ENCODE measurements around the gene GCSAM. TPM values are rescaled to one million over a fixed set of nuclear protein-coding genes. Genes with fewer than 3 reads are reported as not detected.

The GCSAM gene
- total RNA-seq, 1 donor from 2014 or later = 0.67 TPM

DNA sequence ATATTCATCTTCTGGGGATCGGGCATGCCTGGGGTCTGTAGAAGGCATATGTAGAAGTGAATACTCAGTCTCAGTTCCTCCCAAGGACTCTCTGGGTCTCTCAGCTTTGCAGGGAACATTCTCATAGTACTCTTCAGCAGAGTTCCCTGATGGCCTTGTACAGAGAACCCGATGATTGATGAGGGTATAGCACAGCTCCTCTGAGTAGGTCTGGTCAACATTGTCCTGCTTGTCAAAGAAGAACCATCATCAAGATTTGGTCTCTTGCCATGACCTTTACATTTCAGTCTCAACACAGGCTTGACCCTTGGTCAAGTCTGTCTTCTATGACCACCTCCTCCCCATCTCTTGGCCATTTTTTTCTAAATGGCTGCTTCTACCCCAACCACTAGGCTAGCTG lies 9.5 kb downstream of the GCSAM start:
- no peak overlapping the region for H3K27ac Mint-ChIP-seq
- TF ChIP-seq, protein P1, sequence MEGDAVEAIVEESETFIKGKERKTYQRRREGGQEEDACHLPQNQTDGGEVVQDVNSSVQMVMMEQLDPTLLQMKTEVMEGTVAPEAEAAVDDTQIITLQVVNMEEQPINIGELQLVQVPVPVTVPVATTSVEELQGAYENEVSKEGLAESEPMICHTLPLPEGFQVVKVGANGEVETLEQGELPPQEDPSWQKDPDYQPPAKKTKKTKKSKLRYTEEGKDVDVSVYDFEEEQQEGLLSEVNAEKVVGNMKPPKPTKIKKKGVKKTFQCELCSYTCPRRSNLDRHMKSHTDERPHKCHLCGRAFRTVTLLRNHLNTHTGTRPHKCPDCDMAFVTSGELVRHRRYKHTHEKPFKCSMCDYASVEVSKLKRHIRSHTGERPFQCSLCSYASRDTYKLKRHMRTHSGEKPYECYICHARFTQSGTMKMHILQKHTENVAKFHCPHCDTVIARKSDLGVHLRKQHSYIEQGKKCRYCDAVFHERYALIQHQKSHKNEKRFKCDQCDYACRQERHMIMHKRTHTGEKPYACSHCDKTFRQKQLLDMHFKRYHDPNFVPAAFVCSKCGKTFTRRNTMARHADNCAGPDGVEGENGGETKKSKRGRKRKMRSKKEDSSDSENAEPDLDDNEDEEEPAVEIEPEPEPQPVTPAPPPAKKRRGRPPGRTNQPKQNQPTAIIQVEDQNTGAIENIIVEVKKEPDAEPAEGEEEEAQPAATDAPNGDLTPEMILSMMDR (IDR thresholded peaks at IDR 0.05; ENCODE audit: unreplicated experiment) = no peak
- no peaks in the 10 kb centered on the region for H3K36me3 Mint-ChIP-seq
- H3K9me3 Mint-ChIP-seq = no peaks in the 10 kb centered on the region
- H3K4me3 Mint-ChIP-seq = no peak overlapping the region
- H3K4me1 Mint-ChIP-seq = peaks cover 36% of the 10 kb centered on the region
- no peaks in the 10 kb centered on the region for H3K27me3 Mint-ChIP-seq (ENCODE audit: low read depth)
- no peak for DNase-seq (ENCODE audit: low spot score in 2 of 2, unreplicated experiment in 2 of 2)

DNA sequence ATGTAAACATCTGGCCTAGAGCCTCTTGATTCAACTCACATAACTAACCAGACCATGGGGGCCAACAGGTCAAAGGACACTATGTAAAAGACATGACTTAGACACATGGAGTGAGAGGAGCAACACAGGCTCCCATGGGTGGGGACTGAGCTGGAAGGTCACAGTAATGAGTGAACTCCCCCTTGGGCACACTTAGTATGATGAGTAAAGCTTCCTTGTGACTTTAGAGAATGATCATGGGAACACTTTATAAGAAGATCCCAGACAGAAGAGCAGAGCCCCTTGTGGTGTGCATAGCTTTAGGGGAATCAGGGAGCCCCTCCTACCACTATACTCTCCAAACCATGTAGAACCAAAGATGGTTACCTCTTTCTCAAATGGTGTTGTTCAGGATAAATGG lies 10.2 kb downstream of the GCSAM start:
- TF ChIP-seq, protein P1 (IDR thresholded peaks at IDR 0.05; ENCODE audit: unreplicated experiment) = no peak
- H3K27ac Mint-ChIP-seq = no peak overlapping the region

DNA sequence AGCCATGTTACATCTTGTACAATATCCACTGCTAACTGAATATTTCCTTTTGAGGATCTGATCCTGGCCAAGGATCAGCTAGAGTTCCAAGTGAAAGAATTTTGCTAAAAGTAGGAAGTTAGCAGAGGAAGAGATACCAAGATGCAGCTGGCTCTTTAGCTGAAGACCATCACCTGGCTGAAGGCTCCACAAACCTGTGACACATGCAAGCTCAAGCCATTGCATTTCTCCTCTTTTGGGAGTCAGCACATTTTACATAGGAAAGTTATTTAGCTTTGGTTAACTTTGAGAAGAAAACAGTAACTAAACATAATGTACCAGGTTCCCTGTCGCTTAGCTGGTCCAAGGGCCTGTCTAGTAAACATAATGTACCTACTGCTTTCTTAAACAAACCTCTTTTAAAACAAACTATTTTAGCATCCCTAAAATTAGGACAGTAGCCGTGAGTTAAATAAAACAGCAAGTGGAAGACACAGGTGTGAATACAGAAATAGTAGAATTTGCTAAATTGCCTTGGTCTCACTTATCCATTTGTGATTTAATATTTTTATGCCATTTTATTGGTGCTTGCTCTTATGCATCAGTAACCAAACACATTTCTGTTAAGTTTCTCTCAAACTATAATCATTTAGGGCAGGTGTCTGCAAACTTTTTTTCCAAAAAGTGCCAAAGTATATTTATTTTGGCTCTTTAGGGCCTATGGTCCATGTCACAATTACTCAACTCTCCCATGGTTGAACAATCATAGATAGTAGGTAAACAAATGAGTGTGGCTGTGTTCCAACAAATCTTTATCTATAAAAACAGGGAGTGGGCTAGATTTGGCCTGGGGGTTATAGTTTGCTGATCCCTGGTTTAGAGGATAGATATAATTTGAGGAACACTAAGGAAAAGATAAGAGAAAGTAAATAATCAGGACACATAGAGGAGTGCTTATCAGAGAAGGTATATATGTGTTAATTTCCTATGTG lies 11.2 kb downstream of the GCSAM start:
- H3K4me1 Mint-ChIP-seq = peaks cover 19% of the 10 kb centered on the region
- H3K27me3 Mint-ChIP-seq (ENCODE audit: low read depth) = no peaks in the 10 kb centered on the region

More for the DNA sequence above, 10.2 kb downstream of the GCSAM start:
- H3K9me3 Mint-ChIP-seq = no peaks in the 10 kb centered on the region
- H3K27me3 Mint-ChIP-seq (ENCODE audit: low read depth) = no peaks in the 10 kb centered on the region
- no peak overlapping the region for H3K4me3 Mint-ChIP-seq
- H3K36me3 Mint-ChIP-seq = no peaks in the 10 kb centered on the region
- DNase-seq (ENCODE audit: low spot score in 2 of 2, unreplicated experiment in 2 of 2) = no peak
- H3K4me1 Mint-ChIP-seq = peaks cover 30% of the 10 kb centered on the region

DNA sequence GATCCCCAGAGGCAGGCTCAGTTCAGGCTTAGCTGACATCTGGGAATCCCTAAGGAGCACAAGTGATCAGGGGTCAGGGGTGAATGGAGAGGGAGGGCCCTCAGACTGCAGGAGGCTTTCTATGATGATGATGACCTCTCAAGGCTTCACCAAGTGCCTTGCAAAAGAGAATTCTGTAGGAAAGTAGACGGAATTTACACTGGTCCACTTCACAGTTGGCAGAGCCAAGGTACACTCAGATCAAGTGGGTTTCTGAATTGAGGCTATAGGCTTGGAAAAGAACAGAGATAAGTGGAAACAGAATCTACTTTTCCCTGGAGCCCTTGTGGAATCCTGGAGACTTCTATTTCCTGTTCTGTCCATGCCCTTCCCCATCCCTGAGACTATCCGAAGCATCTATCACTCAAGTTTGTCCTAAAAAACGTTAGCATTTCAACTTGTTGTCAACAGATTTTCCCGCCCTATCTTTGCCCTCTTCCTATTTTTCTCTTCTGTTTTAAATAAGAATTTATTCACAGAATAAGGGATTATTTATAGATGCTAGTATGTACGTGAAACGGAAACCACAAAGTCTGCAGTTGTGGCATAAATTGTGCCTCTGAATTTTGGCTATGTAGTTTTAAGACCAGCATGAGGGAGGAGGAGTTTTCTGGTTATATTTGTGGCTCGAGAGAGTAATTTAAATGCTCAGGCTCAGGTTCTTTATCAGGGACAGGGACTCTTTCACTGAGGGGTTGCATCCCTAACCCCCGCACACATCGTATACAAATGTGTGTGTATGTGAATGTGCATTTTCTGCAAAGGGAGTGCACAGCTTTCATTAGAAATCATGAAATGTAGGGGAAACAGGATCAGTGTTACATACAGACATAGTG lies 12.8 kb downstream of the GCSAM start:
- no peak for DNase-seq (ENCODE audit: low spot score in 2 of 2, unreplicated experiment in 2 of 2)
- no peak overlapping the region for H3K4me3 Mint-ChIP-seq
- H3K27ac Mint-ChIP-seq = no peak overlapping the region
- no peaks in the 10 kb centered on the region for H3K36me3 Mint-ChIP-seq
- H3K4me1 Mint-ChIP-seq = peaks cover 3% of the 10 kb centered on the region
- no peaks in the 10 kb centered on the region for H3K27me3 Mint-ChIP-seq (ENCODE audit: low read depth)
- H3K9me3 Mint-ChIP-seq = no peaks in the 10 kb centered on the region
- TF ChIP-seq, protein P1 (IDR thresholded peaks at IDR 0.05; ENCODE audit: unreplicated experiment) = no peak

More for the DNA sequence above, 11.2 kb downstream of the GCSAM start:
- Mint-ChIP-seq H3K9me3 (no peaks in the 10 kb centered on the region), H3K36me3 (no peaks in the 10 kb centered on the region), H3K4me3 (no peak overlapping the region), H3K27ac (no peak overlapping the region)
- no peak for DNase-seq (ENCODE audit: low spot score in 2 of 2, unreplicated experiment in 2 of 2)
- TF ChIP-seq, protein P1 (IDR thresholded peaks at IDR 0.05; ENCODE audit: unreplicated experiment) = no peak

DNA sequence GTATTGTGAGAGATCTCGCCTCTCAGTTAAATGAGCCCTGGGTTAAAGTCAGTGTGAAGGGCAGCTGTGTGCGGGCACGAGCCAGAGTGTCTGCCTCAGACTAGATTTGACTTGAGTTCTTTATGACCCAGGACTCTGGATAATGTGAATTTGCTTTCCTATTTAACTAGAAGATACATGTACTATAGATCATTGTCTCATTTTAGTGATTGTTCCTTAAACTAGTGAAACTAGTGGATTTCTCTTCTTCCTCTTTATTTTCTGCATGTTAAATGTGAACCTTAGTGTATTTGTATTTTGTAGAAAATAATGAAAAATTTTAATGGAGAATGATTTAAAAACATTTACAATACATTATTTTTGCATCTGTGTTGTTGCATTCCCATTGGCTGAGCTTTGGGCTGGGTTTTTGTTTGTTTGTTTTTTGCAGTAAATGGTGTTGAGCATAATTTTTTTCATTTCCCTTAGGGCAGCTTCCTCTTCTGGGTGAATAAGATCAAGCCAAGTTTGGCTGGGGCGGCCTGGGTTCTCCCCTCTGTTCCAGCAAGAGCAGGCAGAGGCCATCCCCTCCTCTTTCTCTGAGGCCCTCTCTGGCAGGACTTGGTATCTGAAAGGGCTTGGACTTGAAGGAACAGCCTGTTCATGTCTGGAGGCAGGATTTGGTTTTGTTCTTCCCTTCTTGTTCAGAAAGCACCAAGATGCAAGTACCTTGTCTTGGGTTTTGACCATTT lies 15.0 kb downstream of the GCSAM start:
- no peaks in the 10 kb centered on the region for H3K27me3 Mint-ChIP-seq (ENCODE audit: low read depth)

More for the DNA sequence above, 15.0 kb downstream of the GCSAM start:
- TF ChIP-seq, protein P1 (IDR thresholded peaks at IDR 0.05; ENCODE audit: unreplicated experiment) = no peak
- Mint-ChIP-seq H3K4me1 (no peaks in the 10 kb centered on the region), H3K36me3 (no peaks in the 10 kb centered on the region), H3K9me3 (no peaks in the 10 kb centered on the region), H3K4me3 (no peak overlapping the region), H3K27ac (no peak overlapping the region)
- no peak for DNase-seq (ENCODE audit: low spot score in 2 of 2, unreplicated experiment in 2 of 2)

Data from mesothelial cell of epicardium (in vitro differentiated cells).